RWPE1 (cell line): ENCODE data around the gene NRXN3.

Experiments
- CTCF ChIA-PET: fragments of 350-600 bp; sonication (Branson Sonifier 250); formaldehyde crosslinking; extraction: SDS; loops from one replicate; lab custom pipeline; 2021; lab: Yijun Ruan, JAX
- POLR2A ChIA-PET: fragments of 400-600 bp; formaldehyde crosslinking; extraction: SDS; loops from one replicate; lab custom pipeline; 2020; ENCODE audit warnings: antibody characterized with exemption; ENCODE audit not compliant: low non-redundant PET; lab: Yijun Ruan, JAX
- DNase-seq: peaks from one replicate; pipeline ENCODE4 v3.0.0; 2012; ENCODE audit warnings: low spot score
- H3K27ac ChIP-seq: fragments of 450-650 bp; 2 replicates; pipeline ENCODE4 v1.5.1; 2017
- TF ChIP-seq, protein P1 (sequence below): fragments of 450-650 bp; conservative IDR thresholded peaks from 2 replicates; pipeline ENCODE4 v1.5.1; 2017; ENCODE audit warnings: low read depth, mild to moderate bottlenecking

NRXN3 gene

DNA sequence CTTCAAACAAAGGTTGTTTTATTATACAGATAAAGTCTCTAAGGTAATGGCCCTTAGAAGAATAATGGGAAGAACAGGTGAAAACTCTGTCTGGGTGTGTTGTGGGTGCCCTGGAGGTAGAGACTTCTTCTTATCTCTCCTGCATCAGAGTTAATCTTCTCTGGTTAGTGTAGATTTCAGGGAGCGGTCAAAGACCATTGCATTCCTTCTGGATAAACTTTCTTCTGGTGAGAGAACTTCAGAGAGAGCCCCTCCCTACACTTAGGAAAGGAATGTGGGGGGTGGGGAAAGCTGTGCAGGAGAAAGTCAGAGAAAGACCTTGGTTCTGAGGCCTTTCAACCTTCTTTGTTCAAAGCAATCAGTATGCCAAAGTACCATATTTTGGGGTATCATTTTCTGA, 1382.6 kb downstream of the NRXN3 start:
- no peak for DNase-seq
- TF ChIP-seq, protein P1, sequence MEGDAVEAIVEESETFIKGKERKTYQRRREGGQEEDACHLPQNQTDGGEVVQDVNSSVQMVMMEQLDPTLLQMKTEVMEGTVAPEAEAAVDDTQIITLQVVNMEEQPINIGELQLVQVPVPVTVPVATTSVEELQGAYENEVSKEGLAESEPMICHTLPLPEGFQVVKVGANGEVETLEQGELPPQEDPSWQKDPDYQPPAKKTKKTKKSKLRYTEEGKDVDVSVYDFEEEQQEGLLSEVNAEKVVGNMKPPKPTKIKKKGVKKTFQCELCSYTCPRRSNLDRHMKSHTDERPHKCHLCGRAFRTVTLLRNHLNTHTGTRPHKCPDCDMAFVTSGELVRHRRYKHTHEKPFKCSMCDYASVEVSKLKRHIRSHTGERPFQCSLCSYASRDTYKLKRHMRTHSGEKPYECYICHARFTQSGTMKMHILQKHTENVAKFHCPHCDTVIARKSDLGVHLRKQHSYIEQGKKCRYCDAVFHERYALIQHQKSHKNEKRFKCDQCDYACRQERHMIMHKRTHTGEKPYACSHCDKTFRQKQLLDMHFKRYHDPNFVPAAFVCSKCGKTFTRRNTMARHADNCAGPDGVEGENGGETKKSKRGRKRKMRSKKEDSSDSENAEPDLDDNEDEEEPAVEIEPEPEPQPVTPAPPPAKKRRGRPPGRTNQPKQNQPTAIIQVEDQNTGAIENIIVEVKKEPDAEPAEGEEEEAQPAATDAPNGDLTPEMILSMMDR, result no peak
- CTCF ChIA-PET, result no interaction called here
- H3K27ac ChIP-seq, result no peak overlapping the region
- POLR2A ChIA-PET, result no interaction called here

DNA sequence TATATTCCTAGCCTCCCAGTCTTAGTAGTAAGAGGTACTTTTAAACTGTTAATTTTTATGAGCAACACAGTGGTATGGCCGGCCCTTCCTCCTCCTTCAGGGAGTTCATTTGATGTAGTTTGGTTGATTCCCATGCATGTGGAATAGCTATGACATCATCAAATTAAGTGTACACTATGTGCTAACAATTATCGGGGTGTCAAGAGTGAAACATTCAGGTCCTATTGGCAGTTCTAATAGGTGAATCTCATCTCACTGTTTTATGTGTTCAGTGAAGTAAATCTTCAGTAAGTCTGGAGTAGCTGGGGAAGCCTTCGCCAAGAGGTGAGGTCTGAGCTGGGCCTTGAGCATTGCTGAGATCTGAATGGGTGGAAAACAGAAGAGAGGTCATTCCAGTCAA, 1384.6 kb downstream of the NRXN3 start:
- ChIA-PET POLR2A (no interaction called here), CTCF (interaction anchor here (0.6 kb wide), 1 partner anchor 43 kb away, joined by 3 read pairs; no protein-coding TSS in a partner anchor)
- no peak overlapping the region for H3K27ac ChIP-seq
- TF ChIP-seq, protein P1, result no peak
- DNase-seq, result no peak

DNA sequence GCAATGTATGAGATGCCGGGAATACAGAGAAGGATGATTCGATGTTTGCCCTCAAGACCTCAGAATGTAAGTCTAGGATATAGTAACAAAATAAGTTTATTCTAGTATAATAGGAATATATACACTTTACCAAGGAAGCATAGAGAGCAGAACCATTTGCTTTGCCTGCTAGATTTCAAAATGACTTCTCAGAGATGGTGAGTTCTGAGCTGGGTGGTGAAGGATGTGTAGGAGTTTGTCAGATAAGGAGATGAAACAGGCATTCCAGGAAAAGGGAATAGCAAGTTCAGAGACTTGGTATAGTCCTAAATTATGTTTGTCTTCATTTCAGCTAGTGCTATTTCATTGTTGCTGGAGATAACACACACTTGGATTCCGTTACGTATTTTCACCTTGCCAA, 1385.3 kb downstream of the NRXN3 start:
- H3K27ac ChIP-seq, result no peak overlapping the region
- TF ChIP-seq, protein P1, result no peak
- ChIA-PET CTCF (interaction anchor here (0.6 kb wide), 1 partner anchor 42 kb away, joined by 3 read pairs; no protein-coding TSS in a partner anchor), POLR2A (no interaction called here)
- DNase-seq, result no peak

DNA sequence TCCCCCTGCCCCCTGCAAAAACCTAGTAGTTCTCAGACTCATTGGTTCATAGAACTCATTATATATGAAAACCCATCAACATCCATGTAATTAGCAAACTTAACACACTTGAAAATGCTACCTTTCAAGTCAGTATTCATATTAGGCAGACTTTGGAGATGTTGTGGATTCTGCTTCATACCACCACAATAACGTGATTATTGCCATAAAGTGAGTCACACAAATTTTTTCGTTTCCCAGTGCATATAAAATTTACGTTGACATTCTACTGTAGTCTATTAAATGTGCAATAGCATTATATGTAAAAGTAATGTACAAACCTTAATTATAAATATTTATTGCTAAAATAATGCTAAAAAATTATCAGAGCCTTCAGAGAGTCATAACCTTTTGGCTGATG, 1387.1 kb downstream of the NRXN3 start:
- no peak overlapping the region for H3K27ac ChIP-seq
- TF ChIP-seq, protein P1, result no peak
- ChIA-PET CTCF (no interaction called here), POLR2A (no interaction called here)
- DNase-seq, result no peak

DNA sequence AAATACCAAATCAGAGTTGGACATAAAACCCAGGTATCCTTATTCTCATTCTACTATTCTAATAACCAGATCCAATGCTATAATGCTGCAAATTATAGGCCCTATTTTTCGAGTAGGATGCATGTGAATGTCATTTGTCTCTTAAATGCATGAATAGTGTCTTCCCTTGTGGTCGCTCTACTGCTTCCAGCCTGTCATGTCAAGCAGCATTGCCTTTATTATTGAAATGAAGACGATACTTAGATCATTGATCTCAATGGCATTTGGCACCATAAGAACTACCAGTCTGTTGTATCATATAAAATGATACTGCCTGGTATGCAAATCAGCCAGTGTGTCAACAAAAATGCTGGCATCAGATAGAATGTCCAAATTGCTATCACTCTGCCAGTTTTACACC, 1392.0 kb downstream of the NRXN3 start:
- CTCF ChIA-PET, result no interaction called here

DNA sequence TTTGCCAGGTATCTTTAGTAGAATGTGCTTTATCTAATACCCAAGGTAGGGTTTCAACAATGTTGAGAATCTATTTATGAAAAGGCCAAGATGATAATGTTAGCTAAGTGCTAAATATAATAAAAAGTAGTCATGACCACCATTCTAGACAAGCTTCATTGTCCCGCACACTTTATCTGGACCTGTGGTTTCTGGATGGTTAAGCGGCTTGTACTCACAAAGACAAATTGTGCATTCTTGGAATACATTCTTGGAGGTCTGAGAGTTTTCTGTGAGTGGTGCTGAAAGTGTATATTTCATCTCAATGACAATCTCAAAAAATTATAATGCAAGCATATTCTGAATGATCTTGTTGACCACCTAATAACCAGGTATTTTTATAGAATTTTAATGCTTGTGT, 1394.2 kb downstream of the NRXN3 start:
- no peak for DNase-seq
- ChIA-PET CTCF (interaction anchor here (0.7 kb wide), 1 partner anchor 161 kb away, joined by 4 read pairs; no protein-coding TSS in a partner anchor), POLR2A (no interaction called here)
- H3K27ac ChIP-seq, result no peak overlapping the region
- TF ChIP-seq, protein P1, result no peak

More for the DNA sequence above, 1392.0 kb downstream of the NRXN3 start:
- POLR2A ChIA-PET, result no interaction called here
- DNase-seq, result no peak
- H3K27ac ChIP-seq, result no peak overlapping the region
- TF ChIP-seq, protein P1, result no peak

DNA sequence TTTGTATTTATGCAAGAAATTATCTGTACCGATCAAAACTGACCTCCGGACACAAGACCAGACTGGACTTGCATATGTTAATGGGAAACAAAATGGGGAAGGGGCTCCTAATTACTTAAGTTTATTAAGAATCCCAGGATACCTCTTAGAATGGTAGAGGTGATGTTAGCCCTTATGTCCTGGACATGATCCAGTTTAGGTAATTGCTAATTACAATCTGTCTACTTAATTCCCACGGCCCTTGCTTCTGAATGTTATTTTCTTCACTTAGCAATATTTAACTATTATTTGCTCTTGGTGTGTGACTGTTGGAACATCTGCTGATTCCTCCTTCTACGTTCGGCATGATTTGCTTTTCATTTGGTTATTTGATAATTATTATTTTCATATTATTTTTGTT, 1397.1 kb downstream of the NRXN3 start:
- POLR2A ChIA-PET, result no interaction called here
- no peak for DNase-seq
- TF ChIP-seq, protein P1, result no peak
- no peak overlapping the region for H3K27ac ChIP-seq
- CTCF ChIA-PET, result no interaction called here
